ENCODE results near the gene MAGEB1.

MAGEB1 gene

DNA sequence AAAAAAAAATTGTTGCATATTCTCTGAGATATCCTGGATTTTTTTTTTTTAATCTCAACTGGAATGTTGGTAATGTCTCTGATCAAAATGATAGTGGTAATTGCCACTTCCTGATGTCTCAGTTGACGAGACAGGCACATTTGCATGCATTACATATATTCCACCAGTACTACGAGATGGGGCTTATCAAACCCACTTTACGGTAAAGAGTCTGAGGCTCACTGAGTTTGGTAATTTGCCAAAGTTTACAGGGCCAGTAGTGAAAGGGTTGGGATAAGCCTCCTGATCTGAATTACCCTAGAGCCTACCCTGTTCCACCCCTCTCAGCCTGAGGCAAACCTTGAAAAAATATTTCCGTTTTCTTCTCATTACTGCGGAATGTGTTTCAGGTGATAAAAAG lies 26.3 kb upstream of the MAGEB1 start:
- Histone ChIP-seq H3K36me3 (no peaks in the 10 kb centered on the region), H3K27me3 (ENCODE audit: insufficient read depth, low read depth, severe bottlenecking) (peaks cover 3% of the 10 kb centered on the region), H3K9me3 (ENCODE audit: severe bottlenecking) (no peaks in the 10 kb centered on the region), H3K4me3 (ENCODE audit: low read depth, low read length) (no peak overlapping the region), H3K27ac (no peak overlapping the region)
- TF ChIP-seq CTCF (IDR thresholded peaks at IDR 0.05; ENCODE audit: low read depth, low read length): no peak
- no peak for DNase-seq

DNA sequence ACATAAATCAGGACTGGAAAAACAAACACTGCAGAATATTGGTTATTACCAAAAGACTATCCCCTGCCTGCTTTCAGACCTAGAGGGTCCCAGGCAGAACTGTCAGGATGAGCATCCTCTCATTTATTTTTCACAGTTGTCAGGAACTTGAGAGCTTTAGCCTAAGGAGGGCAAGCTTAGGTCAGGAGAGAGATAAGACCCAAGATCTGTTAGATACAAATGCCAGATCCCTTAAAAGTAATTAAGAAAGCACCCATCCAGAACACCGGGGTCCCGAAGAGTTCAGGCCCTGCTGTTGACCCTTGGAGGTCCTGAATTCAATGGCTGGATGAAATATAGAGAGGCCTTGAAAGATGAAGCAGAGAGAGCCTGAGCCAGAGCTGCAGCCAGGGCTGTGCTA lies 22.4 kb upstream of the MAGEB1 start:
- Histone ChIP-seq H3K4me3 (ENCODE audit: low read depth, low read length) (no peak overlapping the region), H3K27me3 (ENCODE audit: insufficient read depth, low read depth, severe bottlenecking) (peaks cover 6% of the 10 kb centered on the region), H3K9me3 (ENCODE audit: severe bottlenecking) (no peaks in the 10 kb centered on the region), H3K27ac (no peak overlapping the region), H3K36me3 (no peaks in the 10 kb centered on the region)
- no peak for DNase-seq
- TF ChIP-seq CTCF (IDR thresholded peaks at IDR 0.05; ENCODE audit: low read depth, low read length): no peak

- TF ChIP-seq CTCF (IDR thresholded peaks at IDR 0.05; ENCODE audit: low read depth, low read length): no peak
- no peaks in the 10 kb centered on the region for H3K9me3 ChIP-seq (ENCODE audit: severe bottlenecking)
- H3K27ac ChIP-seq: no peak overlapping the region
- no peaks in the 10 kb centered on the region for H3K36me3 ChIP-seq
- no peak for DNase-seq
- peaks cover 3% of the 10 kb centered on the region for H3K27me3 ChIP-seq (ENCODE audit: insufficient read depth, low read depth, severe bottlenecking)
- H3K4me3 ChIP-seq (ENCODE audit: low read depth, low read length): no peak overlapping the region
Observed at GRCh38 chrX:30228526-30228925, 18.4 kb upstream of the MAGEB1 start.

GRCh38 chrX:30230395-30230794 lies 16.6 kb upstream of the MAGEB1 start, which contains the start of gene MAGEB3:
MAGEB3 (plus strand) TSS chrX:30230657; CDS start chrX:30235925, 5,268 bp downstream.
- H3K27me3 ChIP-seq (ENCODE audit: insufficient read depth, low read depth, severe bottlenecking): peaks cover 6% of the 10 kb centered on the region
- no peaks in the 10 kb centered on the region for H3K9me3 ChIP-seq (ENCODE audit: severe bottlenecking)
- no peak for DNase-seq
- H3K27ac ChIP-seq: no peak within 1 kb of the TSS
- no peaks in the 10 kb centered on the region for H3K36me3 ChIP-seq
- TF ChIP-seq CTCF (IDR thresholded peaks at IDR 0.05; ENCODE audit: low read depth, low read length): no peak
- no peak within 1 kb of the TSS for H3K4me3 ChIP-seq (ENCODE audit: low read depth, low read length)

- Histone ChIP-seq H3K4me3 (ENCODE audit: low read depth, low read length) (no peak within 1 kb of the TSS), H3K27me3 (ENCODE audit: insufficient read depth, low read depth, severe bottlenecking) (peaks cover 11% of the 10 kb centered on the region), H3K27ac (no peak within 1 kb of the TSS), H3K36me3 (no peaks in the 10 kb centered on the region), H3K9me3 (ENCODE audit: severe bottlenecking) (no peaks in the 10 kb centered on the region)
- no peak for TF ChIP-seq CTCF (IDR thresholded peaks at IDR 0.05; ENCODE audit: low read depth, low read length)
- DNase-seq: no peak
Observed at GRCh38 chrX:30241724-30242415, 5.1 kb upstream of the MAGEB1 start, which contains the start of gene MAGEB4. MAGEB4 (plus strand) TSS chrX:30242000; CDS start chrX:30242136, 136 bp downstream.

GRCh38 chrX:30248854-30249253 lies 1.9 kb downstream of the MAGEB1 start:
- H3K36me3 ChIP-seq: no peaks in the 10 kb centered on the region
- H3K27ac ChIP-seq: no peak overlapping the region
- H3K4me3 ChIP-seq (ENCODE audit: low read depth, low read length): no peak overlapping the region
- no peak for DNase-seq
- no peak for TF ChIP-seq CTCF (IDR thresholded peaks at IDR 0.05; ENCODE audit: low read depth, low read length)
- no peaks in the 10 kb centered on the region for H3K9me3 ChIP-seq (ENCODE audit: severe bottlenecking)
- H3K27me3 ChIP-seq (ENCODE audit: insufficient read depth, low read depth, severe bottlenecking): peaks cover 7% of the 10 kb centered on the region
